Kidney (tissue), 11 donors: ENCODE measurements around the gene CRYAA. TPM values are rescaled to one million over a fixed set of nuclear protein-coding genes. Genes with fewer than 3 reads are reported as not detected.
A peak's percentile ranks its signal among the peaks of the same experiment; 100 is the strongest.
"Not testable (repeated sequence)": the region's sequence is repeated elsewhere in the genome, so short reads cannot be mapped to it uniquely, and the experiment has no call there.

Experiments
- DNase-seq, 5 donors: peaks; one replicate each; pipeline ENCODE4 v3.0.0-alpha.2; 2013 to 2020
- FAIRE-seq: peaks from 2 replicates; lab custom pipeline; 2012; peaks lifted over from hg19 to GRCh38; lab: Jason Lieb, UNC
- H3K27ac ChIP-seq, 2 donors: one replicate each; pipeline ENCODE4 v1.7.0; 2013; ENCODE audit warnings: low read depth in 2 of 2, low read length in 2 of 2, inconsistent platforms in 1 of 2
- H3K27me3 ChIP-seq: one replicate; pipeline ENCODE4 v1.7.1; 2013; ENCODE audit warnings: low read length, inconsistent platforms; ENCODE audit not compliant: control insufficient read depth, insufficient read depth
- H3K36me3 ChIP-seq, 3 donors: one replicate each; pipeline versions ENCODE4 v1.7.0 to v1.7.1; 2013; ENCODE audit warnings: low read length in 3 of 3, control low read depth in 1 of 3, inconsistent platforms in 1 of 3; ENCODE audit not compliant: insufficient read depth in 3 of 3, control insufficient read depth in 2 of 3
- H3K4me1 ChIP-seq, 3 donors: one replicate each; pipeline versions ENCODE4 v1.7.0 to v1.7.1; 2013; ENCODE audit warnings: low read length in 3 of 3, inconsistent platforms in 1 of 3, low read depth in 1 of 3; ENCODE audit not compliant: control insufficient read depth in 2 of 3, insufficient read depth in 2 of 3
- H3K4me3 ChIP-seq, 3 donors: one replicate each; pipeline versions ENCODE4 v1.7.0 to v1.8.1; 2013; ENCODE audit warnings: low read length in 3 of 3, control low read depth in 1 of 3, inconsistent platforms in 1 of 3
- H3K9ac ChIP-seq, 3 donors: one replicate each; pipeline versions ENCODE4 v1.7.0 to v1.7.1; 2013; ENCODE audit warnings: low read length in 3 of 3, control low read depth in 1 of 3, inconsistent platforms in 1 of 3
- H3K9me3 ChIP-seq, 3 donors: one replicate each; pipeline versions ENCODE4 v1.7.0 to v1.7.1; 2013; ENCODE audit warnings: low read length in 3 of 3, control low read depth in 1 of 3, inconsistent platforms in 1 of 3; ENCODE audit not compliant: control insufficient read depth in 2 of 3, insufficient read depth in 1 of 3
- intact Hi-C: fragments of 100-400 bp; cut with DNase I; formaldehyde crosslinking; loops from one replicate; pipeline ENCODE4 v1.11.1; 2022
- polyA plus RNA-seq: library from polyadenylated mRNA; stranded (reverse); fragments of 350-450 nt; fragmentation: Illumina TruSeq; extraction: RNeasy Lipid Tissue Mini Kit (QIAGEN cat#74804); gene quantifications from one replicate; pipeline ENCODE4 v1.2.3, GENCODE V29; 2014; ENCODE audit warnings: low read depth, low replicate concordance; ENCODE audit not compliant: insufficient read depth
- total RNA-seq: library from RNA; stranded (reverse); fragmentation: NEBNext Ultra II Directional; extraction: Animal tissue kit (Norgen Biotek cat#: 25700); gene quantifications from one replicate; pipeline ENCODE4 v1.2.1, GENCODE V29; 2021
- donor health status: control.
- donor health status: control.
- donor health status: DM: yes; HTN: yes; CAD: no.
- donor health status: Normal renal cell carcinoma (clear cell type).

Gene CRYAA
- total and polyA plus RNA-seq, 2 donors from 2014 or later, result 28.6 TPM; not detected in 1

DNA sequence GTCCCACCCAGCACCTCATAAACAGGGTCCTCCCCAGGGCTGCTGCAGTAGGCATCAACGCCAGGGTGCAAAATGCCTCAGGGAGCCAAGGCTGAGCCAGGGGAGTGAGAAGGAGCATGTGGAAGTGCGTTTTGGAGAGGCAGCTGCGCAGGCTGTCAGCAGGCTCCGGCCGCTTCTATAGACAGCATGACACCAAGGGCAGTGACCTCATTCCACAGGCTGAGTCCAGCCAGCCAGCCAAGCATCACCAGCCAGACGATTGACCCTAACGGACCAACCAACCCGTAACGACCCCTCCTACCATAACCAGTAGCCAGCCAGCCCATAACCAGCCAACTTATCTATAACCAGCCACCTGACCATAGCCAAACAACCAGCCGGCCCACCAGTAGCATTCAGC, 1.1 kb downstream of the CRYAA start:
- H3K27ac ChIP-seq, H3K9ac ChIP-seq, H3K4me1 ChIP-seq, H3K4me3 ChIP-seq, H3K36me3 ChIP-seq, FAIRE-seq, H3K9me3 ChIP-seq, H3K27me3 ChIP-seq, intact Hi-C loops: not testable (repeated sequence)
- DNase-seq, result peak in 1 of 5 donors; percentile 7

DNA sequence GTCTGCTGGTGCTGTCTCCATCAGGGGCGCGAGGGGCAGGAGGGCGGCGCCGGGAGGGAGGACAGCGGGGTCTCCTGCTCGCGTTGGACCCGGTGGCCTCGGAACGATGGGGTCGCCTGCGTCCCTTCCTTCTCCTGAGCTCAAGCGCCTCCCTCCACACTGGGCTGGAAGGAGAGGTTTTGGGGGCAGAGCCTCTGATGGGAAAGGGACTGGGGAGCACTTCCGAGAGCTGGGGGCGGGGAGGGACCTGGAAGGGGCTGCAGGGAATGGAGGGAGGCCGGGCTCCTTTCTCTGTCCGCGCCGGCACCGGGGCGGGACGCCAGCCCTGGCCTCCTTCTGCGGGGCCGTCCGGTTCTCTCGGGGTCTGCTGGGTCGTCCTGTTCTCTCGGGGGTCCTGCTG, 4.0 kb downstream of the CRYAA start:
- FAIRE-seq, H3K9ac ChIP-seq: not testable (repeated sequence)
- peak in 1 of 5 donors; percentile 4 for DNase-seq

DNA sequence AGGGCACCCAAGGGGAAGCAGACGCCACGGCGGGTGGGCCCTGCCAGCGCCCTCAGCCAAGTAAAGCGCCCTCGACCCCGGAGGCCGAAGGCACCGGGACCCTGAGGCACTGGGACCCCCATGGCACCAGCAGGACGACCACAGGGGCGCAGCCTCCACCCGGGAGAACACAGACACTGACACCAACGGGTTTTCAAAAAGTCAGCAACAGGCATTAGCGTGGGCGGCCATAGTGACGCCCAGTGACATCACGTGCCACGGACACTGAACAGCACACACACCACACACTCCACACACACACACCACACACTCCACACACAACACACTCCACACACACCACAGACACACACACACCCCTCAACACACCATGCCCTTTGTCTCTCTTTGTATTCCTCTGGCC, 4.6 kb downstream of the CRYAA start:
- H3K9me3 ChIP-seq, intact Hi-C loops, H3K36me3 ChIP-seq, H3K9ac ChIP-seq, H3K27ac ChIP-seq, H3K27me3 ChIP-seq, H3K4me3 ChIP-seq, DNase-seq, H3K4me1 ChIP-seq, FAIRE-seq: not testable (repeated sequence)

More for the DNA sequence above, 4.0 kb downstream of the CRYAA start:
- H3K27me3 ChIP-seq, H3K4me3 ChIP-seq, H3K36me3 ChIP-seq, H3K27ac ChIP-seq, H3K9me3 ChIP-seq, intact Hi-C loops, H3K4me1 ChIP-seq: not testable (repeated sequence)

DNA sequence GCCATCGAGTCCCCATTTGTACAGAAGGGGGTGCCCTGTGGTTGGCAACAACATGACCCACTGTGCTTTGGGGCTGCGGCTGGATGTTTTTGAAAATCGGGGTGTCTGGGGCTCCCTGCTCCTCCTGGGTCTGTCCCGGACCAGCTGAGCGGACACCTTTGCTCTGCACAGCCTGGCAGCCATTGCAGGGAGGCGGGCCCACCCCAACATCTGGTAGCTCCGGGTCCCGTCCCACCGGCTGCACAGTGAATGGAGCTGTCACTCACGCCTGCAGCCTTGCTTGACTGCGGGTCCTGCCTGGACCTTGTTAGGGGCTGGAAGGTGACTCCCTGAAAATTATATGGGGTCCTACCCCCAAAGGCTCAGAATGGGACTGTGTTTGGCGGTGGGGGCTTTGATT, 5.1 kb downstream of the CRYAA start:
- H3K36me3 ChIP-seq, H3K27ac ChIP-seq, H3K9me3 ChIP-seq, H3K9ac ChIP-seq, H3K27me3 ChIP-seq, intact Hi-C loops, FAIRE-seq, H3K4me3 ChIP-seq, H3K4me1 ChIP-seq: not testable (repeated sequence)
- DNase-seq, result peak in 1 of 5 donors; percentile 10

DNA sequence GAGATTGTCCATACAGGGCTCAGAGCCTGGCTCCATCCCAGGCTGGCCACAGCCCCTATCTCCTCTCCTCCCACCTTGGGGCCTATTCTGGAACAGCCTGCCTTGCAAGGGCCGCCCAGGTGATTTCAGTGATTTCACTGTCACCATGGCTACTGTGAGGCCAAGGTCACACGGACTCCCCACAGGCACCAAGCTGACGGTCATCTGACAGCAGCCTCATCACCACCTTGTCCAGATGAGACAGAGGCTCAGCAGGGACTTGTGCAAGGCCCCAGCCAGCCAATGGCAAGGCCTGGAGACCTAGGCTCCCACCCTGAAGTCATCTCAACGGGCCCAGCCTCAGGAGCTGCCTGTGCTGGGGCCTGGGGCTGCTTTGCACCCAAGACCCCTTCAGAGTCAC, 6.2 kb downstream of the CRYAA start:
- H3K9ac ChIP-seq, H3K4me1 ChIP-seq, H3K9me3 ChIP-seq, H3K36me3 ChIP-seq, intact Hi-C loops, H3K27ac ChIP-seq, H3K4me3 ChIP-seq, H3K27me3 ChIP-seq, FAIRE-seq: not testable (repeated sequence)
- DNase-seq, result peak in 1 of 5 donors; percentile 5

DNA sequence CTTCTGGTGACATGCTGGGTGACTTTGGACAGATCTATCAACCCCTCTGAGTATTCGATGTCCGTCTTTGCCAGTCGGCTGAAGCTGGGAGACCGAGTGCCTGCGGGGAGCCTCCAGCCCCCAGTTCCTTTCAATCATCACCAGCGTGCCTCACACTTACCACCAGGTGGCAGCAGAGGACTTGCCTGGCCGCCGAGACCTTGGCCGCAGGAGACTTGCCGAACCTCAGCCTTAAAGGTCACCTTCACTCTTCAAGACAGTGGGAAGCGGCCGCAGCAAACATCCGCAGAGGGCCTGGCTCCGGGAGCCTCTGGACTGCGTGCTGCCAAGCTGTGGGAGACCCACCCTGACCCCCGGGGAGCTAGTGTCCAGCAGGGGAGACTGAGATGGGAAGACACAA, 7.8 kb downstream of the CRYAA start:
- DNase-seq, H3K9ac ChIP-seq, H3K27me3 ChIP-seq, intact Hi-C loops, H3K36me3 ChIP-seq, H3K27ac ChIP-seq, H3K4me1 ChIP-seq, H3K4me3 ChIP-seq, FAIRE-seq, H3K9me3 ChIP-seq: not testable (repeated sequence)

DNA sequence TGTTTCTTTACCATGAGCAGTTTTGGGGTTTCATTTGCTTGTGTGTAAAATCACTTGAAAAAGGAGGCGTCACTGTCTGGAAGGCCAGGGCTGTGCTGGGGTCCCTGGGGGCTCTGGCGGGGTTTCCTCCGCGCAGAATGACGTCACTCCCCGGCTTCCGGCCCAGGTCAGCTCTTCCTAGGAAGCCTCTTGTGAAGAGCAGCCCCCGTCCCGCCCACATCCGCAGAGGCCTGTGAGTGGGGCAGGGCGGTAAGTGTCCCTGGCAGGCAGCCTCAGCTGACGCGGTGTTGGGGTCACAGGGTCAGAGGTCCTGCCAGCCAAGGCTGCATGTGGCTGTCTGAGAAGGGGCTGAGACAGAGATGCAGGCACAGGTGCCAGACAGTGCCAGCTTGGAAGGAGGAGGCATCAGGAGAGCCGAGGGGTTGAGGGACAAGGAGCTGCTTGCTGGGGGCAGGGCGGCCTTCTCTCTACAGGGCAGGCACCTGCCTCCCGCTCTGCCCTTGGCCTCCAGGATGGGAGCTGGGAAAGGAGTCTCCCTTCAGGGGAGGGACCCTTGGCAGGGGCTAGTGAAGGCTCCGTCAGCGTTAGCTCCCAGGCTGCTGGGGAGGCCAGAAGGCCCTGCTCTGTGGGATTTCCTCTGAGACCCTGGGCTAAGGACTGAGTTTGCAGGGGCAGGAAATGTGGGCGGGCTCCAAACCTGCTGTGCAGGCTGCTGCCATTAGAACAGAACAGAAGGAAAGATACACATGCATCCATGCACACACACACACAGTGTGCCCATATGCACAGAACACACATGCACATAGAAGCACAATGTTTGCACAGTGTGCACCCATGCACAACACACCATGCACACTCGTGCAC, 8.5 kb downstream of the CRYAA start:
- FAIRE-seq, DNase-seq, H3K9ac ChIP-seq, H3K4me3 ChIP-seq, H3K4me1 ChIP-seq, H3K36me3 ChIP-seq, intact Hi-C loops, H3K9me3 ChIP-seq, H3K27me3 ChIP-seq, H3K27ac ChIP-seq: not testable (repeated sequence)

DNA sequence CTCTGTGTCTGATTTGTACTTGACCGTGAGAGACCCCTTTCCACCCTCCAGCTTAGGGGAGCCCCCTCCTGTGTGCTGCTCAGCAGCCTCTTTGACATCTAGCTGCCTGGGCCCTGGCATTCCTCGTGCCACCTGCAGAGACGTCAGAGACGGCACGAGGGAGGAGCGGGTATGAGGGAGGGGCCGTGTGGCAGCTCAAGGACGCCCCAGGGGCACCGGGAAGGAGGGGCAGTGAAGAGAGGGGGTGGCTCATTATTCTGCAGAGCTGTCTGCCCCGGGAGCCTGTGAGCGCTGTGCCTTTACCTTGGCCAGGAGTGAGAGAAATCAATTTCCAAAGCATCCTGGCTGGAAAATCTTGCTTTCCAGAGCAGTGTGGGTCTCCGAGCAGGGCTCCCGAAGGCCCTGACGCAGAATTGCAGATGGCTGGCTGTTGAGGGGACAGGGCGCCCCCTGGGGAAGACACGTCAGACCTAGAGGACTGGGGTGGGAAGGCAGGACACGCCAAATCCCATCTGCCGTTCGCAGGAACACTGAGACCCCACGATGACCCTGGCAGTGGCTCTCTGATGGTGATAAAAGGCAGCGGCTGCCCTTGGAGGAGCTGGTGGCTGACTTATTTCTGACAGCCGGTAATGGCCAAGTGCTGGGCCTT, 9.5 kb downstream of the CRYAA start:
- H3K4me3 ChIP-seq, H3K27ac ChIP-seq, FAIRE-seq, H3K27me3 ChIP-seq, intact Hi-C loops, H3K36me3 ChIP-seq, DNase-seq, H3K4me1 ChIP-seq, H3K9ac ChIP-seq, H3K9me3 ChIP-seq: not testable (repeated sequence)
